HepG2 (cell line): ENCODE measurements around the gene CHN2.

Source experiments
- CTCF ChIP-seq: sonication (generic); formaldehyde crosslinking; IDR thresholded peaks from 2 replicates; pipeline ENCODE4 v1.5.0; 2020; ENCODE audit warnings: mild to moderate bottlenecking, missing genetic modification reagents, moderate library complexity
- EZH2 ChIP-seq: conservative IDR thresholded peaks from 2 replicates; pipeline ENCODE4 v1.6.1; 2012; ENCODE audit warnings: mild to moderate bottlenecking, low read depth, low read length, moderate library complexity
- HBP1 ChIP-seq: IDR thresholded peaks from 2 replicates; pipeline ENCODE4 v1.6.1; 2016; ENCODE audit warnings: low read depth, control low read depth
- HINFP ChIP-seq: sonication (generic); formaldehyde crosslinking; IDR thresholded peaks from 2 replicates; pipeline ENCODE4 v1.4.0; 2020; ENCODE audit warnings: low read depth, mild to moderate bottlenecking, missing genetic modification reagents
- LBX2 ChIP-seq: sonication (generic); formaldehyde crosslinking; IDR thresholded peaks from 2 replicates; pipeline ENCODE4 v1.5.0; 2020; ENCODE audit warnings: missing genetic modification reagents, mild to moderate bottlenecking, borderline replicate concordance
- POLR2A ChIP-seq, 2 experiments: IDR thresholded peaks; 2 replicates each; pipeline ENCODE4 v1.6.1; 2011; ENCODE audit warnings: low read depth in 2 of 2, low read length in 2 of 2, mild to moderate bottlenecking in 1 of 2, moderate library complexity in 1 of 2; ENCODE audit not compliant: insufficient read depth in 1 of 2
- ZFP36L1 ChIP-seq: sonication (generic); formaldehyde crosslinking; IDR thresholded peaks from 2 replicates; pipeline ENCODE4 v1.8.0; 2022; ENCODE audit warnings: mild to moderate bottlenecking, missing genetic modification reagents, moderate library complexity
- ZNF383 ChIP-seq: sonication (generic); formaldehyde crosslinking; IDR thresholded peaks from 2 replicates; pipeline ENCODE4 v1.4.0; 2020; ENCODE audit warnings: missing genetic modification reagents, mild to moderate bottlenecking, borderline replicate concordance
- ZNF747 ChIP-seq: sonication (generic); formaldehyde crosslinking; IDR thresholded peaks from 2 replicates; pipeline ENCODE4 v1.8.1; 2023; ENCODE audit warnings: missing genetic modification reagents, mild to moderate bottlenecking, borderline replicate concordance

- TF ChIP-seq HINFP (CRISPR knock-in tag) (no peak), HBP1 (CRISPR knock-in tag) (no peak), CTCF (no peak), ZNF383 (CRISPR knock-in tag) (no peak), EZH2 (no peak), LBX2 (CRISPR knock-in tag) (no peak), ZNF747 (CRISPR knock-in tag) (no peak), ZFP36L1 (CRISPR knock-in tag) (no peak), POLR2A (IDR thresholded peaks at IDR 0.05; ENCODE audit: insufficient read depth in 1 of 2, low read depth in 2 of 2, low read length in 2 of 2) (no peak)
These were observed 249.7 kb downstream of the CHN2 start for GRCh38 chr7:29444267-29444666.
